Retinal pigment epithelial cell (primary cell): ENCODE data around the gene SDK1.

Experiments
- DNase-seq: peaks from one replicate; pipeline ENCODE4 v3.0.0-alpha.2; 2010; ENCODE audit warnings: low read depth
- H3K4me3 ChIP-seq: 2 replicates; pipeline ENCODE4 v1.5.1; 2011; ENCODE audit warnings: mild to moderate bottlenecking, low read length, control low read depth, moderate library complexity
- TF ChIP-seq, protein P1 (sequence below): conservative IDR thresholded peaks from 2 replicates; pipeline ENCODE4 v1.5.1; 2011; ENCODE audit warnings: low read depth, low read length, control low read depth, inconsistent platforms

Gene SDK1

DNA sequence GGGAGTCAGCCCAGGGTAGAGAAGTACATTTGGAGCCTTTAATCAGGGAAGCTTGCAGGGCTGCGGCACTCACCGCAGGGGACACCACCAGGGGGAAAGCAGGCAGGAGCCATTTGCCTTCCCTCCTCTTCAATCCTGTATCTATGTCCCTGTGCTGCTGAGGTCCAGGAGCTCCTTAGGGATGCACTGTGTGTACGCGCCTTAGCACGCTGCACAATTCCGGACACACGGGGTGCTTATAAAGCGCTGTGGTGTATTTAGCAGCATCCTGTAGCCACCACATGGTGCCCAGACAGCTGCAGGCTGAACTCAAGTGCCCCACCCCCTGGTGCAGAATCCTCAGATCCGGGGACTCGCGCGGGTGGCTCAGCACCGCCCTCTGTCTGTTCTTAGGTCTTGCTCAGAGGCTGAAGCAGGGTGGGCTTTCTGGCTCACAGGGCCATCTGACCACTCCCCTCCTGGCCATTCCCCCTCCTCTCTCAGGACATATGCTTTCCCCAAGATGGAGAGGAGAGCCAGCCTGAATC lies 421.4 kb downstream of the SDK1 start:
- DNase-seq = no peak
- no peak overlapping the region for H3K4me3 ChIP-seq
- TF ChIP-seq, protein P1, sequence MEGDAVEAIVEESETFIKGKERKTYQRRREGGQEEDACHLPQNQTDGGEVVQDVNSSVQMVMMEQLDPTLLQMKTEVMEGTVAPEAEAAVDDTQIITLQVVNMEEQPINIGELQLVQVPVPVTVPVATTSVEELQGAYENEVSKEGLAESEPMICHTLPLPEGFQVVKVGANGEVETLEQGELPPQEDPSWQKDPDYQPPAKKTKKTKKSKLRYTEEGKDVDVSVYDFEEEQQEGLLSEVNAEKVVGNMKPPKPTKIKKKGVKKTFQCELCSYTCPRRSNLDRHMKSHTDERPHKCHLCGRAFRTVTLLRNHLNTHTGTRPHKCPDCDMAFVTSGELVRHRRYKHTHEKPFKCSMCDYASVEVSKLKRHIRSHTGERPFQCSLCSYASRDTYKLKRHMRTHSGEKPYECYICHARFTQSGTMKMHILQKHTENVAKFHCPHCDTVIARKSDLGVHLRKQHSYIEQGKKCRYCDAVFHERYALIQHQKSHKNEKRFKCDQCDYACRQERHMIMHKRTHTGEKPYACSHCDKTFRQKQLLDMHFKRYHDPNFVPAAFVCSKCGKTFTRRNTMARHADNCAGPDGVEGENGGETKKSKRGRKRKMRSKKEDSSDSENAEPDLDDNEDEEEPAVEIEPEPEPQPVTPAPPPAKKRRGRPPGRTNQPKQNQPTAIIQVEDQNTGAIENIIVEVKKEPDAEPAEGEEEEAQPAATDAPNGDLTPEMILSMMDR = peak; percentile 60

- DNase-seq = no peak
- H3K4me3 ChIP-seq = no peak overlapping the region
- TF ChIP-seq, protein P1 = no peak
Observed at GRCh38 chr7:3725155-3726059, 424.4 kb downstream of the SDK1 start.

DNA sequence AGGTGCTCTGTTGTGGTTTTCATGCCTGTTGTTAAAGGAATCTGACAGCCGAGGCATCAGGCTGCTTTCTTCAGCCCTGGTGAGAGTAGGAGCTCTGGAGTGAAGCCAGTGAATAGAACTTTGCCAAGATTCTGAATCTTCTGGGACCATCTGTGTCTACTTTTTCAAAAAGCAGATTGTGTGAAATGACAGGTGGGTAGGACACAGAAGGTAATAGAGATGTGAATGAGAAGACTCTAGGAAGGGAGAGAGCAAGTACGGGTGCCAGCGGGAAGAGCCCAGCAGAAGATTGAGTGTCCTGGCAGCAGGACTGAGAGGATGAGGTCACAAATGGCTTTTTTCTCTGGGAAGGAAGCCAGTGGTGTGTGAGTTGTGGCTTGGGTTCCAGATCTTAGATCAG lies 429.2 kb downstream of the SDK1 start:
- TF ChIP-seq, protein P1 = no peak
- H3K4me3 ChIP-seq = no peak overlapping the region
- DNase-seq = no peak

DNA sequence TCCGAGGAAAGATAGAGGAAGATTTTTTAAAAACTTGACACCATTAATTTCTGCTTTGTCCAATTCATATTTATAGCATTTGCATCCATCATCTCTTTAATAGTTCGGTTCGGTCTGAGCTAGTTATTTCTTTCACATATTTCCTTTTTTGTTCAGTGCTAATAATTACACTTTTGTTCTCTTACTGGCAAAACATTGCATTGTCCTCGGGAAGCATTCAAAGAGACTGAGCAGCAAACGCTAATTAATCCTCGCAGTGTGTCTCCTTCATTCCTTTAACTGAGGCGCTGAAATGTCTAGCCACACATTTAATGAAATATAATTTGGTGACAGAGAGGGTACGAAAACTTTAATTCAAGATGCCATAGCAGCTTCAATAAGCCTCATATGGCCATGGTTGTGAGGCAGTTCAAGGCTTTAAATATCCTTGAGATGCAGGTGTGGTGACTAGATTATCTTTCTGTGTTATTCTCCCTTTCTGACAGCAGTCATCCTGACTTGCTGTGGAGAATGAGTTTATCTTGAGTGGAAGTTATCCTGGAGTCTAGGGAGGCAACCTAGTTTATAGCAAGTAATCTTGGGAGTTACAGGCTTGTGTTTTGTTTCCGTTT lies 431.4 kb downstream of the SDK1 start:
- TF ChIP-seq, protein P1 = no peak
- no peak overlapping the region for H3K4me3 ChIP-seq
- DNase-seq = no peak

DNA sequence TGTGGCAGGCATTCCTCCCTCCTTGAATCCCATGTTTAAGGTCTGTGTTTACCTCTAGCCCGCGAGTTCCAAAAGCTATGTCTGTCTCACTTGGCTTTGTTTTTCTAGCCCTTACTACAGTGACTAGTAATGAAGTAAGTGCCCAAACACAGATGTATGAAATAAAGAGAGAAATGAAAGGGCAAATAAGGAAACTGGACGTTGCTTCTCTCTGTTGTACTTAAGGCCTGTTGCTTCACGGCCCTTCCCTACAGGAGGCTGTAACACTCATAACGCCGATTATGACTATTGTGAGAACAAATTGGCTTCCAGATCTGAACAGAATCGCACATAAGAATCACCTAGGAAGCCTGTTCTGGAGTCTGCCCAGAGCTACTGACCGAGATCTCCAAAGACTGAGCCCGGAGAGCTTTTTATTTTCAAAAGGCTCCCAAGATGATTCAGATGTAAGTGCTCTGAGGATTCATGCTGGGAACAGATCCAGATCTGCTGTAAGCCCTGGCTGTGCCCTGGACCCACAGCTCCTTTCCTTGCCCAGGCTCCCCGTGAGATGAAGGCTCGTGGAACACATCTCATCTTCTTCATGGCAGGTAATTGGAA lies 432.6 kb downstream of the SDK1 start:
- TF ChIP-seq, protein P1 = no peak
- H3K4me3 ChIP-seq = no peak overlapping the region
- no peak for DNase-seq

GRCh38 chr7:3738964-3739363 lies 437.9 kb downstream of the SDK1 start:
- no peak for DNase-seq
- TF ChIP-seq, protein P1 = no peak
- no peak overlapping the region for H3K4me3 ChIP-seq
